ENCODE results near the gene LETMD1.

Gene LETMD1

DNA sequence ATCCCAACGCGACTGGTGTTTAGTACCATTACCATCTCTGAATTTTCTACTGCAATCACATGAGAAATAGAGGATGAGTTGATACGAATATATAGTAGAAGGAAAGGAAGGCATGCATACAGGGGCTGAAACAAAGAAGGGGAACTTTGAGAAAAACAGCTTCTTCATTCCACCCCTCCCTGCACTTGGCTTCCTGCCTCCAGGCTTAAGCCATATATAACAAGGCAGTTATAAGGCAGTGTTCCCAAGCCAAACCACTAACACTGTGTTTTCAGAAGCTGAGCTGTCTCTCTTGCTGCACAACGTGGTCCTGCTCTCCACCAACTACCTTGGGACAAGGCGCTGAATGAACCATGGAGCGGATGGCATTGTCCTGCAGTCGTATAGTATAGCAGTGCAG lies 11.0 kb downstream of the LETMD1 start:
- TF ChIP-seq, protein P1, sequence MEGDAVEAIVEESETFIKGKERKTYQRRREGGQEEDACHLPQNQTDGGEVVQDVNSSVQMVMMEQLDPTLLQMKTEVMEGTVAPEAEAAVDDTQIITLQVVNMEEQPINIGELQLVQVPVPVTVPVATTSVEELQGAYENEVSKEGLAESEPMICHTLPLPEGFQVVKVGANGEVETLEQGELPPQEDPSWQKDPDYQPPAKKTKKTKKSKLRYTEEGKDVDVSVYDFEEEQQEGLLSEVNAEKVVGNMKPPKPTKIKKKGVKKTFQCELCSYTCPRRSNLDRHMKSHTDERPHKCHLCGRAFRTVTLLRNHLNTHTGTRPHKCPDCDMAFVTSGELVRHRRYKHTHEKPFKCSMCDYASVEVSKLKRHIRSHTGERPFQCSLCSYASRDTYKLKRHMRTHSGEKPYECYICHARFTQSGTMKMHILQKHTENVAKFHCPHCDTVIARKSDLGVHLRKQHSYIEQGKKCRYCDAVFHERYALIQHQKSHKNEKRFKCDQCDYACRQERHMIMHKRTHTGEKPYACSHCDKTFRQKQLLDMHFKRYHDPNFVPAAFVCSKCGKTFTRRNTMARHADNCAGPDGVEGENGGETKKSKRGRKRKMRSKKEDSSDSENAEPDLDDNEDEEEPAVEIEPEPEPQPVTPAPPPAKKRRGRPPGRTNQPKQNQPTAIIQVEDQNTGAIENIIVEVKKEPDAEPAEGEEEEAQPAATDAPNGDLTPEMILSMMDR (IDR thresholded peaks at IDR 0.05; ENCODE audit: insufficient read depth, missing control alignments) = no peak
- no peak for DNase-seq (ENCODE audit: insufficient read length, low spot score)
- FAIRE-seq = no peak

DNA sequence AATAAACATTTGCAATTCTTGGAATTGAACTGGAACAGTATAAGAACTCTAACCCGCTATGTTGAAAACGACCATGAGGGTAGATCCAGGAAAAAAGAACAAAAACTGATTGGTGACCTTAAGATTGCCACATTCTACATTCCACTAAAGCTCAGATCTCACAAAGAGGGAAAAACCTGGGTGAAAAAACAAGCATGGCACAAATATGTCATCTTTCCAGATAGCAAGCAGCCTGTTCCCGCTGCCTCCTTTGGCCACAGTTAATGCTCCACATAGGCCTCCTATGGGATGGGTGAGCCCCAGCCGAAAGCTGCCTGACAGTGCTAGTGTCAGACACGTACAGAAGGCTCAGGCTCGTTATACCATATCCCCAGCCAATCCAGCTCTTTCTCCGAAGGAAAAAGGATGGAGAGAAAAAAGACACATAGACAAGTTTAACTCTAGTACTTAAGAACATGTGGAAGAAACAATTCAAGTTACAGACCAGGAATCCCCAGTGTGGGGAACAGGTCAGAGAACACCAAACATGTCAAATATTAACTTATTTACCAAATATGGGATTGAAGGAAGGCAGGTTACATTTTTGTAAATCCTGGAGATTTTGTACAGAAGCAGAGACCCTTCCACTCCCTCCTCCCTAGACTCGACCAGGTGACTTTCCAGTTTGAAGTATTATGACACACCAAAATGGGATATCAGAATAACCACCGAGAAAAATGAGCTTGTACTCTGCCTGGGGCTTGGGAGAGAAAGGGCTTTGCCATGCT lies 14.7 kb downstream of the LETMD1 start:
- TF ChIP-seq, protein P1 (IDR thresholded peaks at IDR 0.05; ENCODE audit: insufficient read depth, missing control alignments) = no peak
- no peak for FAIRE-seq

DNA sequence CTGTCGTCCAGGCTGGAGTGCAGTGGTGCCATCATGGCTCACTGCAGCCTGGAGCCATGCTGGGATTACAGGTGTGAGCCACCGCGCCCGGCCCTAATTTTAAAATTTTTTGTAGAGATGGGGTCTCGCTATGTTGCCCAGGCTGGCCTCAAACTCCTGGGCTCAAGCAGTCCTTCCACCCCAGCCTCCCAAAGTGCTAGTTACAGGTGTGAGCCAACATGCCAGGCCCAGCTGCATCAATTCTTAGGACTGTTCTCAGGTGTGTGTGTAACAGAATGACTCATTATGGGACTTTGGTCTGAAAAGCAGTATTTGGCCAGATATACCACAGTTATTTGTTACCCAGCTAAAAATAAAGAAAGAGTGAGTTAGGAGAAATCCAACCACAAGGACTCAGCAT lies 17.4 kb downstream of the LETMD1 start:
- DNase-seq (ENCODE audit: insufficient read length, low spot score) (no peak), FAIRE-seq (no peak)
- TF ChIP-seq, protein P1 (IDR thresholded peaks at IDR 0.05; ENCODE audit: insufficient read depth, missing control alignments) = no peak

More for the DNA sequence above, 14.7 kb downstream of the LETMD1 start:
- DNase-seq (ENCODE audit: insufficient read length, low spot score) = no peak

DNA sequence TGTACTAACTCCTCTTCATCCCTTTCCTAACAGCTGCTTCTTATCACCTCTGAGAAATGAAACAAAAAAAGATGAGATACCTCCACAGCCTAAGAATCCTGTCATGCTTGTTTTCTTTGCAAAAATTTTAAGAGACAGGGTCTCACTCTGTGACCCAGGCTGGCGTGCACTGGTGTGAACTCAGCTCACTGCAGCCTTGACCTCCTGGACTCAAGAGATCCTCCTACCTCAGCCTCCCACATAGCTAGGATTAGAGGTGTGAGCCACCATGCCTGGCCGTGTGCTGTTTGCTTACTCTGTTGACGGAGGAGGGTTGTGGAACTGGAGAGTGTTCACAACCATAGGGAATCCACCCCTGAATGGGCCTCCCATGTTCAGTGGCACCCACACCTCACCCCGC lies 19.1 kb downstream of the LETMD1 start:
- TF ChIP-seq, protein P1 (IDR thresholded peaks at IDR 0.05; ENCODE audit: insufficient read depth, missing control alignments) = no peak
- FAIRE-seq (no peak), DNase-seq (ENCODE audit: insufficient read length, low spot score) (no peak)

DNA sequence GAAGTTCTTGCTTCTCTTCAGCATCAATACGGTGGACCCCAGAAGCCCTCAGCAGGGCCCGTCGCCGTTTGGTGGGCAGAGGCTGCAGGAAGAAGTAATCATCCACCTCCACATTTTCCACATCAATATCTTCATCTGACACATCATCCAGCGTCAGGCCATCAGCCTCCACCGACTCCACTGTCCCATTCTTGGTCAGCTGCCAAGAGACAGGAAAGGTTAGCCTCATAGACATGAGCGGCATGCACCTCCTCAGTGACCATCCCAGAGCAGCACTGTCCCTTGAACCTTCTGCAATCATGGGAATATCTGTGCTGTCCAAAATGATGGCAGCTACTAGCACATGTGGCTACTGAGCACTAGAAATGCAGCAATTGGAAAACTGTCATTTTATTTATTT lies 19.6 kb downstream of the LETMD1 start:
- TF ChIP-seq, protein P1 (IDR thresholded peaks at IDR 0.05; ENCODE audit: insufficient read depth, missing control alignments) = no peak
- DNase-seq (ENCODE audit: insufficient read length, low spot score) = no peak
- FAIRE-seq = no peak

DNA sequence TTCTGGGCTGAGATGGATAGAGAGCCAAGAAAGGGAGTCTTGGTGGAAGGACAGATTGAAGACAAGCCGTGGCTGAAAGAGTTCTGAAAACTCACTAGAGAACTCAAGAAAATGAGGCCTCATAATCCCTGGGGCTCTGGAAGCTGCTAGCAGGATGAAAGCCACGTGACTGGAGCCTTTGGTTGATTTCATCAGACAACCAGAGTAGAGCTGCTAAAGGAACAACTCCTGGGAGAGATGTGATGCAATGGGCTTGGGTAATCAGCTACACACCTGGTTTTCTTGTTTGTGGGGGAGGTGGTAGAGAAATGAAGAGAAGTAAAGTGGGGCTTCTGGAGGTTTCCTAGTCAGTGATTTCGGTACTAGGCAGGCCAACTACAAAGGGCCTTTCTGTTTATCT lies 21.9 kb downstream of the LETMD1 start:
- FAIRE-seq = no peak
- TF ChIP-seq, protein P1 (IDR thresholded peaks at IDR 0.05; ENCODE audit: insufficient read depth, missing control alignments) = no peak
- DNase-seq (ENCODE audit: insufficient read length, low spot score) = no peak

DNA sequence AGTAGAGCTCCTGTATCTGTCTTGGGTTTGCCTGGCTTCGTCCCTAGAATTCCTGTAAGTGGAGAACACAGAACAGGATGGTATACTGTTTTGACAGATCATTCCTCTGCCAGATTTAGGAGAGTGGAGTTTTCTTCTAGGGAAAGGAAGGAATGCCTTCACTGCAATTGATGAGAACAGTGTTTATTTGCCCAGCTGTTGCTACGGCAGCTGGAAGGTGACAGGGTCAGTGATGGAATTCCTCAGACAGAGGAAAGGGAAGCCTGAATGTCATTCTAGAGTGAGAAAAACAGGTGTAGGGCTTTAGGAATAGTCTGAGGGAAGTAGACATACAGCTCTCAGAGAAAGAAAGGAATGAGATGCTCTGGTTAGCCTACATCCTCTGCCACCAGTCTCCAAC lies 23.5 kb downstream of the LETMD1 start:
- no peak for DNase-seq (ENCODE audit: insufficient read length, low spot score)
- TF ChIP-seq, protein P1 (IDR thresholded peaks at IDR 0.05; ENCODE audit: insufficient read depth, missing control alignments) = no peak
- no peak for FAIRE-seq

Measured in D721Med (cell line).